Activated CD8-positive, alpha-beta T cell treated with anti-CD3 and anti-CD28 coated beads for 36 hours (primary cell): ENCODE results near the gene CBX2. TPM values are rescaled to one million over a fixed set of nuclear protein-coding genes. Genes with fewer than 3 reads are reported as not detected.
A peak's percentile ranks its signal among the peaks of the same experiment; 100 is the strongest.

Experiments
- ATAC-seq: fragments of 200-7000 bp; cut with Tn5 transposase; one replicate; pipeline ENCODE4 v1.10.0; 2021; ENCODE audit warnings: mild to moderate bottlenecking, moderate library complexity
- CTCF ChIA-PET: fragments of 350-600 bp; sonication (Branson Sonifier 250); formaldehyde crosslinking; loops from one replicate; lab custom pipeline; 2021; ENCODE audit warnings: antibody characterized with exemption; lab: Charles Lee
- POLR2A ChIA-PET: fragments of 350-600 bp; sonication (Branson Sonifier 250); formaldehyde crosslinking; loops from one replicate; lab custom pipeline; 2021; ENCODE audit warnings: antibody characterized with exemption; lab: Charles Lee
- DNase-seq: peaks from one replicate; pipeline ENCODE4 v3.0.0-alpha.2; 2020
- H3K27ac Mint-ChIP-seq: one replicate; pipeline ENCODE4 v1.8.0; 2021; ENCODE audit warnings: mild to moderate bottlenecking, mixed read lengths
- H3K27me3 Mint-ChIP-seq: one replicate; pipeline ENCODE4 v1.8.0; 2021; ENCODE audit warnings: mixed read lengths
- H3K36me3 Mint-ChIP-seq: one replicate; pipeline ENCODE4 v1.8.0; 2021; ENCODE audit warnings: low read depth, mixed read lengths
- H3K4me1 Mint-ChIP-seq: one replicate; pipeline ENCODE4 v1.8.0; 2021; ENCODE audit warnings: low read depth, mixed read lengths
- H3K4me3 Mint-ChIP-seq: one replicate; pipeline ENCODE4 v1.8.0; 2021; ENCODE audit warnings: mild to moderate bottlenecking, moderate library complexity, mixed read lengths
- H3K9me3 Mint-ChIP-seq: one replicate; pipeline ENCODE4 v1.8.0; 2021; ENCODE audit warnings: mixed read lengths
- intact Hi-C: fragments of 100-400 bp; cut with micrococcal nuclease; formaldehyde crosslinking; loops from one replicate; pipeline ENCODE4 v1.10.0; 2022
- total RNA-seq, 2 experiments: library from RNA; stranded (reverse); gene quantifications; one replicate each; pipeline ENCODE4 v1.2.3, GENCODE V29; 2021
- TF ChIP-seq, protein P1 (sequence below): fragments of 200-600 bp; IDR thresholded peaks from one replicate; pipeline ENCODE4 v1.8.0; 2022; ENCODE audit warnings: antibody characterized with exemption, mild to moderate bottlenecking

Gene CBX2
- total RNA-seq, 2 experiments from 2014 or later: 8.0 to 9.7 TPM

DNA sequence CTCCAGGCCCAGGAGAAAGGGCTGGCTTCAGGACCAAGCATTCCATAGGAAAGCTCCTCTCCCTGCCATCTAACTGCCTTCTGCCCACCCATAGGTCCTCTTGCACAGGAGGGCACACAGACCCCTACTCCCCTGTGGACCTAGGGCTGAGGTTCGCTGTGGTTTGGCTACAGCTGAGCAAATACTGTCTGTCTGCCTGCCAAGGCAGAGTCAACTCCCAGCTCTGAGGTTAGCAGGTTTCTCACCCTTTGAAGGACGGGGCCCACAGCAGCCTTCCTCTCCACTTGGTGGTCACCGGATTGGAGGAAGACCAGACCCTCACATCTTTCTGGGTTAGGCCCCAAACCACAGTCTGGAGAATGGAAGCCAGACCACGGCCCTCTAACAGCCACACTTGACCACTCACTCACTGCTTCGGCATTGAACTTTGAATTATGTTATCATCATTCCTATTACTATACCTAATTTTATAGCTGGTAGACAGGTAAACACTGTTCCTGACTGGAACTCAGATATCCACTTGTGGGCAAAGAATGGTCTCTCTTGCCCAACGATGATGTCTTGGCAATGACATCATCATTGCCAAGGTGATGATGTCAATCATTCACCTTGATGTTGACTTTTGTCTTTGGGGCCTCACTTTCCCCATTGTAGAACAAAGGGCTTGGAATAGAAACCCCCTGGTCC is 47.1 kb downstream of the CBX2 start:
- TF ChIP-seq, protein P1, sequence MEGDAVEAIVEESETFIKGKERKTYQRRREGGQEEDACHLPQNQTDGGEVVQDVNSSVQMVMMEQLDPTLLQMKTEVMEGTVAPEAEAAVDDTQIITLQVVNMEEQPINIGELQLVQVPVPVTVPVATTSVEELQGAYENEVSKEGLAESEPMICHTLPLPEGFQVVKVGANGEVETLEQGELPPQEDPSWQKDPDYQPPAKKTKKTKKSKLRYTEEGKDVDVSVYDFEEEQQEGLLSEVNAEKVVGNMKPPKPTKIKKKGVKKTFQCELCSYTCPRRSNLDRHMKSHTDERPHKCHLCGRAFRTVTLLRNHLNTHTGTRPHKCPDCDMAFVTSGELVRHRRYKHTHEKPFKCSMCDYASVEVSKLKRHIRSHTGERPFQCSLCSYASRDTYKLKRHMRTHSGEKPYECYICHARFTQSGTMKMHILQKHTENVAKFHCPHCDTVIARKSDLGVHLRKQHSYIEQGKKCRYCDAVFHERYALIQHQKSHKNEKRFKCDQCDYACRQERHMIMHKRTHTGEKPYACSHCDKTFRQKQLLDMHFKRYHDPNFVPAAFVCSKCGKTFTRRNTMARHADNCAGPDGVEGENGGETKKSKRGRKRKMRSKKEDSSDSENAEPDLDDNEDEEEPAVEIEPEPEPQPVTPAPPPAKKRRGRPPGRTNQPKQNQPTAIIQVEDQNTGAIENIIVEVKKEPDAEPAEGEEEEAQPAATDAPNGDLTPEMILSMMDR: no peak
- DNase-seq (no peak), ATAC-seq (no peak)
- ChIA-PET CTCF (interaction anchor here (1.2 to 3.5 kb wide), 5 partner anchors 9 to 83 kb away, joined by 3 to 19 read pairs (median 4); partner anchors contain the start of gene CBX4), POLR2A (interaction anchor here (0.5 to 1.3 kb wide), 3 partner anchors 14 to 28 kb away, joined by 3 to 4 read pairs (median 4); partner anchors contain the start of gene CBX8)
- intact Hi-C loops: no loop called here
- H3K4me3 Mint-ChIP-seq: no peak overlapping the region
- H3K27me3 Mint-ChIP-seq: peaks cover 12% of the 10 kb centered on the region
- H3K9me3 Mint-ChIP-seq: no peaks in the 10 kb centered on the region
- no peaks in the 10 kb centered on the region for H3K36me3 Mint-ChIP-seq
- H3K27ac Mint-ChIP-seq: no peak overlapping the region
- peaks cover 8% of the 10 kb centered on the region for H3K4me1 Mint-ChIP-seq

- DNase-seq (no peak), ATAC-seq (no peak)
- ChIA-PET CTCF (interaction anchor here (1.2 to 3.5 kb wide), 4 partner anchors 9 to 19 kb away, joined by 3 to 19 read pairs (median 4); partner anchors contain the start of gene CBX4), POLR2A (interaction anchor here (1.3 kb wide), 1 partner anchor 27 kb away, joined by 4 read pairs; no protein-coding TSS in a partner anchor)
- Mint-ChIP-seq H3K9me3 (no peaks in the 10 kb centered on the region), H3K36me3 (no peaks in the 10 kb centered on the region), H3K27ac (no peak overlapping the region), H3K4me3 (no peak overlapping the region), H3K4me1 (peaks cover 8% of the 10 kb centered on the region), H3K27me3 (peaks cover 12% of the 10 kb centered on the region)
- TF ChIP-seq, protein P1: no peak
- intact Hi-C loops: no loop called here
Measured at GRCh38 chr17:79825580-79825921, 47.6 kb downstream of the CBX2 start.

- no peak for ATAC-seq
- ChIA-PET POLR2A (no interaction called here), CTCF (interaction anchor here (0.7 to 3.5 kb wide), 2 partner anchors 9 to 145 kb away, joined by 3 to 19 read pairs; no protein-coding TSS in a partner anchor)
- TF ChIP-seq, protein P1: no peak
- peaks cover 10% of the 10 kb centered on the region for H3K27me3 Mint-ChIP-seq
- H3K4me3 Mint-ChIP-seq: no peak overlapping the region
- H3K4me1 Mint-ChIP-seq: peaks cover 8% of the 10 kb centered on the region
- no peak for DNase-seq
- intact Hi-C loops: no loop called here
- H3K9me3 Mint-ChIP-seq: no peaks in the 10 kb centered on the region
- no peaks in the 10 kb centered on the region for H3K36me3 Mint-ChIP-seq
- H3K27ac Mint-ChIP-seq: peak overlapping the region; percentile 58
Measured at GRCh38 chr17:79826204-79826680, 48.3 kb downstream of the CBX2 start.

GRCh38 chr17:79826841-79827578 is 49.1 kb downstream of the CBX2 start:
- H3K4me3 Mint-ChIP-seq: no peak overlapping the region
- CTCF ChIA-PET: interaction anchor here (0.7 to 3.5 kb wide), 3 partner anchors 8 to 144 kb away, joined by 3 to 19 read pairs (median 3); no protein-coding TSS in a partner anchor

More at GRCh38 chr17:79826841-79827578, 49.1 kb downstream of the CBX2 start:
- ATAC-seq (no peak), DNase-seq (no peak)
- H3K9me3 Mint-ChIP-seq: no peaks in the 10 kb centered on the region
- peaks cover 8% of the 10 kb centered on the region for H3K4me1 Mint-ChIP-seq
- no peak overlapping the region for H3K27ac Mint-ChIP-seq
- no peaks in the 10 kb centered on the region for H3K36me3 Mint-ChIP-seq
- TF ChIP-seq, protein P1: no peak
- POLR2A ChIA-PET: no interaction called here
- intact Hi-C loops: no loop called here
- H3K27me3 Mint-ChIP-seq: peaks cover 8% of the 10 kb centered on the region
